H1 (cell line): ENCODE data around the gene TSPAN33. TPM values are rescaled to one million over a fixed set of nuclear protein-coding genes. Genes with fewer than 3 reads are reported as not detected.

ENCODE experiments used
- ATF2 ChIP-seq: IDR thresholded peaks from 2 replicates; pipeline ENCODE4 v1.6.1; 2012; ENCODE audit warnings: low read length, inconsistent platforms
- CREB1 ChIP-seq: IDR thresholded peaks from 2 replicates; pipeline ENCODE4 v1.6.1; 2012; ENCODE audit warnings: inconsistent platforms
- EGR1 ChIP-seq: IDR thresholded peaks from 2 replicates; pipeline ENCODE4 v1.6.1; 2011; ENCODE audit warnings: low read depth, low read length, borderline replicate concordance
- GTF2F1 ChIP-seq: IDR thresholded peaks from 2 replicates; pipeline ENCODE4 v1.6.1; 2012; ENCODE audit warnings: low read depth, low read length, improper control_type of control experiment, borderline replicate concordance
- HDAC2 ChIP-seq, 2 experiments: fragments of 300-600 bp in 1 of 2; sonication (generic) in 1 of 2; IDR thresholded peaks; 2 replicates each; pipeline ENCODE4 v1.6.1; 2011 to 2012; ENCODE audit warnings: low read depth in 2 of 2, low read length in 2 of 2, mild to moderate bottlenecking in 2 of 2, moderate library complexity in 2 of 2, borderline replicate concordance in 1 of 2, inconsistent platforms in 1 of 2
- KDM5A ChIP-seq: fragments of 200-600 bp; IDR thresholded peaks from 2 replicates; pipeline ENCODE4 v1.7.1; 2012; ENCODE audit warnings: mild to moderate bottlenecking, low read length, inconsistent platforms, mixed read lengths
- RAD21 ChIP-seq, 2 experiments: IDR thresholded peaks in 1 of 2; conservative IDR thresholded peaks in 1 of 2; 2 replicates each; pipeline ENCODE4 v1.6.1; 2011; ENCODE audit warnings: low read depth in 2 of 2, low read length in 2 of 2, improper control_type of control experiment in 1 of 2, inconsistent platforms in 1 of 2, mild to moderate bottlenecking in 1 of 2, moderate library complexity in 1 of 2
- RFX5 ChIP-seq: IDR thresholded peaks from 2 replicates; pipeline ENCODE4 v1.6.1; 2011; ENCODE audit warnings: low read depth, low read length, improper control_type of control experiment, borderline replicate concordance
- SAP30 ChIP-seq: fragments of 300-600 bp; sonication (generic); IDR thresholded peaks from 2 replicates; pipeline ENCODE4 v1.7.1; 2012; ENCODE audit warnings: low read length, moderate library complexity, mild to moderate bottlenecking, inconsistent platforms; ENCODE audit not compliant: insufficient read depth, insufficient replicate concordance
- SIX5 ChIP-seq: IDR thresholded peaks from 2 replicates; pipeline ENCODE4 v1.6.1; 2011; ENCODE audit warnings: mild to moderate bottlenecking, low read depth, low read length
- TBP ChIP-seq: IDR thresholded peaks from 2 replicates; pipeline ENCODE4 v1.6.1; 2011; ENCODE audit warnings: low read depth, low read length, improper control_type of control experiment
- TCF12 ChIP-seq: IDR thresholded peaks from 2 replicates; pipeline ENCODE4 v1.6.1; 2011; ENCODE audit warnings: low read depth, mild to moderate bottlenecking, low read length
- TEAD4 ChIP-seq: IDR thresholded peaks from 2 replicates; pipeline ENCODE4 v1.6.1; 2012; ENCODE audit warnings: low read depth, low read length, inconsistent platforms, mixed read lengths
- USF2 ChIP-seq: IDR thresholded peaks from 2 replicates; pipeline ENCODE4 v1.6.1; 2011; ENCODE audit warnings: low read length, improper control_type of control experiment
- polyA plus RNA-seq, 7 experiments: library from polyadenylated mRNA; depleted of rRNA in 3 of 7; stranded (reverse) in 5 of 7; unstranded in 2 of 7; fragments of >200 nt in 5 of 7; fragments of 200-250 nt in 2 of 7; gene quantifications; 1 replicate in 5 of 7; 2 replicates in 1 of 7; 4 replicates in 1 of 7; pipeline versions ENCODE4 v1.2.1 to v1.2.3, GENCODE V29; 2011 to 2013; ENCODE audit warnings: missing spikeins in 2 of 7, mixed read lengths in 2 of 7
- total RNA-seq: library from RNA; stranded (reverse); fragmentation: NEBNext Ultra II Directional; extraction: Animal tissue kit (Norgen Biotek cat#: 25700); gene quantifications from 2 replicates; pipeline ENCODE4 v1.2.1, GENCODE V29; 2021

TSPAN33 gene
- total and polyA plus RNA-seq, 2 of the 8 experiments (the other 6 are each of a cell fraction or from before 2014, with no cell fraction given): 42.8 to 47.1 TPM

GRCh38 chr7:129210256-129210988 is 65.9 kb downstream of the TSPAN33 start (continued):
- TF ChIP-seq CREB1 (0 out of 2 replicates have a peak, but pooled peaks have one; percentile 18), ATF2 (no peak), EGR1 (no peak), TBP (no peak), RAD21 (IDR thresholded peaks at IDR 0.05 in 1 of 2, conservative IDR thresholded peaks at IDR 0.05 in 1 of 2; ENCODE audit: low read depth in 2 of 2, low read length in 2 of 2) (peak; percentile 93 to 96), KDM5A (no peak), USF2 (no peak), SAP30 (no peak), SIX5 (no peak), TCF12 (no peak), RFX5 (no peak), GTF2F1 (no peak), HDAC2 (IDR thresholded peaks at IDR 0.05; ENCODE audit: borderline replicate concordance in 1 of 2, low read depth in 2 of 2, low read length in 2 of 2) (no peak), TEAD4 (no peak)
